Astrocyte of the spinal cord (primary cell): ENCODE results near the gene UMOD.
A peak's percentile ranks its signal among the peaks of the same experiment; 100 is the strongest.

Experiments
- DNase-seq: peaks from one replicate; pipeline ENCODE4 v3.0.0; 2011; ENCODE audit warnings: low read depth, low spot score
- H3K4me3 ChIP-seq: 2 replicates; pipeline ENCODE4 v1.5.1; 2011; ENCODE audit warnings: low read depth, mild to moderate bottlenecking, low read length, moderate library complexity
- CTCF ChIP-seq: IDR thresholded peaks from 2 replicates; pipeline ENCODE4 v1.5.1; 2012; ENCODE audit warnings: low read depth, mild to moderate bottlenecking, low read length, inconsistent platforms
- in situ Hi-C: cut with HindIII; loops from 2 replicates; pipeline ENCODE4 v1.10.0; 2017; ENCODE audit warnings: low sequenced_read_pairs

UMOD gene

GRCh38 chr16:20385844-20386832 is 33.6 kb upstream of the UMOD start:
- H3K4me3 ChIP-seq, result no peak overlapping the region
- TF ChIP-seq CTCF, result peak; percentile 86
- in situ Hi-C loops, result no loop called here
- peak; percentile 8 for DNase-seq

DNA sequence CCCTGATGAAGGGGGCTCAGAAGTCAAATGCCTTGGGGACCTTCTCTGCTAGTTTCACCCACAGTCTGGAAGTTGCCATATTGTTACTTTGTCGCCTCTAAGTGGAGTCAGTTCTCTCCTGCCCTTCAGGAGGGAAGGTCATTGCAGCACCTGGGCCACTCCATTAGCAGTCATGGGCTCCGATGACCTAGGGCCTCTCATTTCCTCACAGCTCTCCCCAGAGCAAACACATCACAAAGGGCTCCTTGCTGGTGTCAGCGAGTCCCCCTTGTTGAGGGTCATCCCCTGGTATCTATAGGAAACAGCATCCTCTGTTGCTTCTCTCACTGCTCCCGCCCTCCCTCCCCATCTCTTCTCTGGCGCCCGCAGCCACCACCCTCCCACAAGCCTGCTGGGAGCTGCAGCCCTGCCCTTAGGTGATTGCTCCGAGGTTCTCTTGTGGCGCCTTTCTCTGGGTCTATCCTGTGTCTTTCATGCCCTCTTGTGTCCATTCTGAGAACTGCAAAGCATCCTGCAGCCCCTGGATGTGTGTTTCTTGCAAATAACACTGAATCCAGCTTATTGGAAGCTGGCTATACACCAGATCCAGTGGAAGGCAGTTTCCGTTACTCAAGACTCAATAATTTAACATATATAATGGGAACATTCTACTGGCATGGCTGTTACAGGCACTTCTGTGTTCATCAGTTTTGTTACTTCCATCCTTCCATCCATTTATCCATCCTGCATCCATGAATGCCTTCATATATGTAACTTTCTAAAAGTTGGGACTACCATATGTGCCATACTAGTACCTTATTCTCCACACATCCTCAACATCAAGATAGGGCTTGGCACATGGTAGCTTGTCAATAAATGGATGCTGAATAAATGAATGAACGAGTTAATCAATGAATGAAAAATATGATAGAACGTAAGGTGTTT is 30.9 kb upstream of the UMOD start:
- in situ Hi-C loops, result no loop called here

DNA sequence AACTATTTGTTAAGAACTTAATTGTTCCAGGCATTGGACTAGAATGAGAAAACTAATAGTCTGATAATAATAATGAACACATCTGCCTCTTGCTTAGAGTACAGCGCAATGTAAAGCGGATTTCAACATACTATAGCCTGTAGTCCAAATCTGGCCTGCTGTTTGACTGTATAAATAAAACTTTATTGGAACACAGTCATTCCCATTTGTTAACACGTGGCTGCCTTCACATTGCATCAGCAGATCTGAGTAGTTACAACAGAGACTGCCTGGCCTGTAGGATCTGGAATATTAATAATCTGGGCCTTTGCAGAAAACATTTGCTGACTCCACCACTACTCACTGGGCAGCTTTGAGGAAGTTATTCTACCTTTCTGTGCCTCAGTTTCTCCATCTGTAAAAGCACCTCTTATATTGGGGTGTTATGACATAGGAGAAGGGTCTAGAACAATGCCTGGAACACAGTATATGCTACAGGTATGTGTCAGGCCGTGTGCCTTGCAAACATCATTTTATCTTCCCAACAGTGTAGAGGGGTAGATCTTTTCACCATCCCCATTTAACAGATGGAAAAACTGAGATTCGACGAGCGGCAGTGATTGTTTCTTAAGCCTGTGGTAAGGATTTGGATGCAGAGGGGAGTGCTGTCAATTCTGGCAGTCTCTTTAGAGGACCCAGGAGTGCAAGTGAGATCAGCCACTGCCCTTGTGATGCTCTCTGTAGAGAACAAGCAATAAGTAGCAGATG is 29.9 kb upstream of the UMOD start:
- H3K4me3 ChIP-seq, result no peak overlapping the region
- in situ Hi-C loops, result no loop called here
- TF ChIP-seq CTCF, result no peak
- no peak for DNase-seq

More for the DNA sequence above, 30.9 kb upstream of the UMOD start:
- peak; percentile 87 for TF ChIP-seq CTCF
- no peak overlapping the region for H3K4me3 ChIP-seq
- DNase-seq, result peak; percentile 57

DNA sequence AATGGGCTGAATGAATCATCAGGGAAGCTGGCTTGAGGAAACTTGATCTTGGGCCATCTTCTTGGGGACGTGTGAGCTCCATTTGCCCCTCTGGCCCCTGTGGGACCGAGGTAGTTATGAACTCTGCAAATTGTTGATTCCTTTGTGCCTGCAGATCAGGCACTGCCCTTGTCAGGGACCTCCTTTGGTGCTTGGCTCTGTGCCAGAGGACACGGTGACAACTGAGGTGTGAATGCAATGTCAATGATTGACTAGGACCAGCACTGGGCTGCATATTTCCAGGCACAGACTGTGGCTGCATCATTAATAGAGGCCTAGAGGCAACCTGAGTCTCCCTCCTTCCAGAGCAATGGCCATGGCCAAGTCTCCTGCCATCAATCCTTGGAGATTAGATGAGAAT is 28.3 kb upstream of the UMOD start:
- no peak for DNase-seq
- TF ChIP-seq CTCF, result no peak

DNA sequence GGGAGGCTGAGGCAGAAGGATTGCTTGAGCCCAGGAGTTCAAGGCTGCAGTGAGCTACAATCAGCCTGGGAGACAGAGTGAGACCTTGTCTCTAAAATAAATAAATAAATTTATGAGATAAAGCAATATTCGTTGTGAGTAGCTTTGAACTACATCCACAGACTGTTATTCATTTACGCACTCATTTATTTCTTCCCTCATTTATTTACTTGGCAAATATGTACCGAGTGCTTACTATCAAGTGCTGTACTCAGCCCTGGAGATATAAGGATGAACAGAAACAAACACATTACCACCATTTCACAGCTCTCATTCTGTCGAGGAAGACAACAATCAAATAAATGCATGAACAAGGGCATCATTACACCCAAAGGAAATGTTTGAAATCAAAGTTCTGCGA is 24.7 kb upstream of the UMOD start:
- in situ Hi-C loops, result no loop called here
- no peak for DNase-seq
- TF ChIP-seq CTCF, result no peak
- H3K4me3 ChIP-seq, result no peak overlapping the region

More for the DNA sequence above, 28.3 kb upstream of the UMOD start:
- in situ Hi-C loops, result no loop called here
- no peak overlapping the region for H3K4me3 ChIP-seq

DNA sequence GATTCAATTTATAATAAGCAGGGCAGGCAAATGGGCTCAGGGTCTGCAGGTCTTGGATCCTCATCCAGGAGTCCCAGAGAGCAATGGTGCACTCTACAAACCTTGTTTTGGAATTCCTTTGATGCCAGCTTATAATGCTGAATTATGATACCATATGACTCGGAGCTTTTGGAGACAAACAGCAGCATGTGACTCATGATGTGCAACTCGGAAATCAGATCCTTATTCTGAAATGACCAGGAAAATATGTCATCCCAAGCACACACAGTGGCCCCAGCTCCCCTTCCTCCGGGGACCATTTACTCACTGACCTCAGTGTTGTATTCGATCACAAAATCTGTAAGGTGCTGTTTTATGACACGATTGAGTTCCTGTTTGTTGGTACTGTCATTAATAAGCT is 20.2 kb upstream of the UMOD start:
- H3K4me3 ChIP-seq, result no peak overlapping the region
- TF ChIP-seq CTCF, result no peak
- in situ Hi-C loops, result no loop called here
- no peak for DNase-seq
